Activated naive CD8-positive, alpha-beta T cell treated with anti-CD3 and anti-CD28 coated beads, Interleukin-2, amount 50 U/mL, for 24 hours (primary cell): ENCODE measurements around the gene PNLIPRP3.
"Not testable (repeated sequence)": the region's sequence is repeated elsewhere in the genome, so short reads cannot be mapped to it uniquely, and the experiment has no call there.

ENCODE experiments used
- ATAC-seq: fragments of 150-1000 bp; cut with Tn5 transposase; one replicate; pipeline ENCODE4 v1.10.0; 2021
- DNase-seq: peaks from one replicate; pipeline ENCODE4 v3.0.0; 2021
- H3K27ac Mint-ChIP-seq: one replicate; pipeline ENCODE4 v1.8.0; 2021; ENCODE audit warnings: mild to moderate bottlenecking, mixed read lengths
- H3K27me3 Mint-ChIP-seq: one replicate; pipeline ENCODE4 v1.8.0; 2021; ENCODE audit warnings: mixed read lengths
- H3K36me3 Mint-ChIP-seq: one replicate; pipeline ENCODE4 v1.8.0; 2021; ENCODE audit warnings: low read depth, mixed read lengths
- H3K4me1 Mint-ChIP-seq: one replicate; pipeline ENCODE4 v1.8.0; 2021; ENCODE audit warnings: mixed read lengths
- H3K4me3 Mint-ChIP-seq: one replicate; pipeline ENCODE4 v1.8.0; 2021; ENCODE audit warnings: mild to moderate bottlenecking, moderate library complexity, mixed read lengths
- H3K9me3 Mint-ChIP-seq: one replicate; pipeline ENCODE4 v1.8.0; 2021; ENCODE audit warnings: mixed read lengths

PNLIPRP3 gene

DNA sequence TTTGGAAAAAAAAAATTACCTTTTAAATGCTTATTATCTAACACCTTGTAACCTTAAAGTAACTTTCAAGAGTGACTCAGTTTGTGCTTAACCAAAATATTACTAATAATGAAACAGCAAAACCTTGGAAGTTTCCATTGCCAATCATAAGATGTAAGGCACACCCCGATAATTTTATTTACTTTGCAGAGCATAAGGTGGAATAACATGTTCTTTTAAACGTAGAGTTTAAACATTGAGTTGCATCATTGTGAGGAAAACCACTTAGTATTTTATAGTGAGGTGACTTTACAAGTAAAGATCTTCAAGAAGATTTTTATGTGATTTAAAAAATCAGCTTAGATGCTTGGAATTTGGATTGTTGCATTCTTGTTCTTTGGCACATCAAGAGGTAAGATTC lies at the start of gene PNLIPRP3:
PNLIPRP3 (plus strand) TSS at position 177 of the 400 bp plus-strand sequence; CDS start at position 343, 166 bp downstream.
- Mint-ChIP-seq H3K9me3 (no peaks in the 10 kb centered on the region), H3K27me3 (peaks cover 5% of the 10 kb centered on the region), H3K27ac (no peak within 1 kb of the TSS), H3K4me3 (no peak within 1 kb of the TSS), H3K4me1 (no peaks in the 10 kb centered on the region), H3K36me3 (no peaks in the 10 kb centered on the region)
- DNase-seq (no peak), ATAC-seq (no peak)

DNA sequence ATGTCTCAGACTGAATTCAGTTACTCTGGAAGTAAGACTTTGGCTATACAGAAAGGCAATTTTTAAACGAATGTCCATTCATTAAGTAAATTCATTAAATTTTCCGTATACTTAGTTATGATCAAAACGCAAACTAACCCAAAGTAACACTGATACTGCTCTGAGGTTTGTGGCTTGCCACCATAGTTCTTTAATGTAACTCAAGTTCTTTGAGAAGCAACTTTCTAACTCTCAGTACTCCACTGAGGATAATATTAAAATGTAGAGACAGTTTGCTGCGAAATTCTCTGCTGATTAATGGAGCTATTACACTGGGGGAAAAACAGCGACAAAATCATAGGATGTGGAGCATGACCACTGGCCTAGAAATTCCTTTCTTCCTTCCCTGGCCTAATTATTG lies 45.4 kb upstream of the PNLIPRP3 start:
- Mint-ChIP-seq H3K4me3 (no peak overlapping the region), H3K27me3 (no peaks in the 10 kb centered on the region), H3K36me3 (no peaks in the 10 kb centered on the region), H3K4me1 (no peaks in the 10 kb centered on the region), H3K9me3 (no peaks in the 10 kb centered on the region), H3K27ac (no peak overlapping the region)
- no peak for DNase-seq
- ATAC-seq: no peak

DNA sequence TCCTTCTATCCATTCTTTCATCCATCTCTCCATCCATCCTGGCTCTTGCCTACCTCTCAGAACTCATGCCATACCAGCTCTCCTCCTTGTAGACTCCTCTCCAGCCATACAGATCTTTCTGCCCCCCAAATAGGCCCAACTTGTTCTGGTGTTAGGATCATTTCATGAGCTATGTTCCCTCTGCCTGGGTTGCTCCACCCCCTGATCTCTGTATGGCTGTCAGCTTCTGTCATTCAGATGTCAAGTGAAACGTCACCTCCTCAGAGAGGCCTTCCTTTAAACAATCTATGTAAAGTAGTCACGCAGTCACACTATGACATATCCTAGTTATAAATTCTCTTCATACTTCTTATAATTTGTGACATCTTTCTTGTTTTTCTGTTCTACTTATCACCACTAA lies 42.3 kb upstream of the PNLIPRP3 start:
- Mint-ChIP-seq H3K36me3 (no peaks in the 10 kb centered on the region), H3K9me3 (no peaks in the 10 kb centered on the region), H3K27ac (no peak overlapping the region), H3K4me3 (no peak overlapping the region), H3K27me3 (peaks cover 4% of the 10 kb centered on the region), H3K4me1 (no peaks in the 10 kb centered on the region)
- DNase-seq: no peak
- no peak for ATAC-seq

DNA sequence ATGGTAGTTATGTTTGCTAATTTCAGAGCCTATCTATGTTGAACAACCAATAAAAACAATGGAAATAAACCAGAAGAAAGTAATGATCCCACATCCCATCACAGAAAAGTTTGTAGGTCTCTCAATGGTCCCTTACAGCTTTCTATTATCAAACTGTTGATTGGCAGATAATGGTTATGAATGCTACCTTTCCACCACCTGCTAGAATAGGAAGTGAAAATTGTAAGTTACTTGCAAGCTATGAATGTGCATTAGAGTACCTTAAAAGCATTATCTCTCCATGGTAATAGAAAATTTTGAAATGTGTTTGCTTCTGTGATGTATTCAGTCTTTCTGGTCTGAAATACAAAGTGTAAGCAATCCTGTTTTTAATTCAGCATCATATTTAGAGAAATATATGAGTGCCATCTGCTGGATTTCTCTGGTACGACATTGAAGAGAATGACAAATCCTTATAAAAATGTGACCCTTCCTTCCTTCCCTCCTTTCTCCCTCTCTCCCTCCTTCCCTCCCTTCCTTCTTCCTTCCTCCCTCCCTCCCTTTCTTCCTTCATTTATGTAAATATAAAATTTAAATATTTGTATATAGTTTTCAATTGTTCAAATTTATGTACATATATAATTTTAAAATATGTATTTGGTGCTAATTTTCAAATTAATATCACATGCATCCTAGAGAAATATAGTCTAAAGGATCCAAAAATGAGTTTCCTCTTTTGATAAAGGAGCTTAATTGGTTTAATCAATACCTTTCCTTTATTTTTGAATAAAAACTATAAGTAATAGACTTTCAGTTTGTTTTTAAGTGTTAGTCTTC lies 41.4 kb upstream of the PNLIPRP3 start:
- Mint-ChIP-seq H3K27ac (no peak overlapping the region), H3K27me3 (peaks cover 7% of the 10 kb centered on the region), H3K9me3 (no peaks in the 10 kb centered on the region), H3K4me1 (no peaks in the 10 kb centered on the region), H3K36me3 (no peaks in the 10 kb centered on the region), H3K4me3 (no peak overlapping the region)
- DNase-seq (no peak), ATAC-seq (no peak)

DNA sequence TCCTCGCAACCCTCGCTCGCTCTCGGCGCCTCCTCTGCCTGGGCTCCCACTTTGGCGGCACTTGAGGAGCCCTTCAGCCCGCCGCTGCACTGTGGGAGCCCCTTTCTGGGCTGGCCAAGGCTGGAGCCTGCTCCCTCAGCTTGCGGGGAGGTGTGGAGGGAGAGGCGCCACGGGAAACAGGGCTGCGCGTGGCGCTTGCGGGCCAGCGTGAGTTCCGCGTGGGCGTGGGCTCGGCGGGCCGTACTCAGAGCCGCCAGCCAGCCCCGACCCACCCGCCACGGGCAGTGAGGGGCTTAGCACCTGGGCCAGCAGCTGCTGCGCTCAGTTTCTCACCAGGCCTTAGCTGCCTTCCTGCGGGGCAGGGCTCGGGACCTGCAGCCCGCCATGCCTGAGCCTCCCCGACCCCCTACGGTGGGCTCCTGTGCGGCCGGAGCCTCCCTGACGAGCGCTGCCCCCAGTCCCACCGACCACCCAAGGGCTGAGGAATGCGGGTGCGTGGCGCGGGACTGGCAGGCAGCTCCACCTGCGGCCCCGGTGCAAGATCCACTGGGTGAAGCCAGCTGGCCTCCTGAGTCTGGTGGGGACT lies 34.3 kb upstream of the PNLIPRP3 start:
- not testable (repeated sequence) for ATAC-seq

DNA sequence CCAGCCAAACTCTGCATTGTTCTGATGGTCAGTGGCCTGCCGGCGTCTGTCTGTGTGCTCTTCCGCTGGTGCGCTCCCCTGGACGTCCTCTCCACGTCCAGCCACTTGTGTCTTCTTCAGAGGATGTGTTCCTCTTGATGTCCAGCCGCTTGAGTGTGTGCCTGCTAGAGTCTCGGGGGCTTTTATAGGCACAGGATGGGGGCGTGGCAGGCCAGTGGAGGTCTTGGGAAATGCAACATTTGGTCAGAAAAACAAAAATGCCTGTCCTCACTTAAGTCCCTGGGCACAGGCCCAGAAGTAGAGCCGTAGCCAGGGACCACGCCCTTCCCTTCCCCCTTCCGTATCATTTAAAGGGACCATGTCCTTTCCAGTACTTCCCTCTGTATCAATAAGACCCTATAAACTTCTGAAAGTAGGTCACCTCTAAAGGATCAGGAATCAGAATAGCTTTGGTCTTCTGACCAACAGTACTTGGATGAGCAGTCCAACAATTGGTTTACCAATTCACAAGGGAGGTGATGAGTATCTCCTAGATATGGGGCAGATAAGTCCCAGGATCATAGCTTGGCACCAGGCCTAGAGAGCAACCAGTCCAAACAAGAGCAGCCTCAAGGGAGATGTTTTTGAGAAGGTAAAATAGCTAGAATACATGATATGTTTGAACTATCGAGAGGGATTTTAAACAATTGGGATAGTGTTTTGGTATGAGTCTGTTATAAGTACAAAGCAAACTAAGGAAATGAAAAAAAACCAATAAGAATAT lies 32.2 kb upstream of the PNLIPRP3 start:
- Mint-ChIP-seq H3K4me3 (no peak overlapping the region), H3K27ac (no peak overlapping the region), H3K4me1 (no peaks in the 10 kb centered on the region), H3K9me3 (no peaks in the 10 kb centered on the region), H3K36me3 (no peaks in the 10 kb centered on the region), H3K27me3 (peaks cover 4% of the 10 kb centered on the region)
- DNase-seq (no peak), ATAC-seq (no peak)

More for the DNA sequence above, 34.3 kb upstream of the PNLIPRP3 start:
- H3K27me3 Mint-ChIP-seq, H3K27ac Mint-ChIP-seq, H3K4me1 Mint-ChIP-seq, H3K36me3 Mint-ChIP-seq, H3K9me3 Mint-ChIP-seq, DNase-seq, H3K4me3 Mint-ChIP-seq: not testable (repeated sequence)

DNA sequence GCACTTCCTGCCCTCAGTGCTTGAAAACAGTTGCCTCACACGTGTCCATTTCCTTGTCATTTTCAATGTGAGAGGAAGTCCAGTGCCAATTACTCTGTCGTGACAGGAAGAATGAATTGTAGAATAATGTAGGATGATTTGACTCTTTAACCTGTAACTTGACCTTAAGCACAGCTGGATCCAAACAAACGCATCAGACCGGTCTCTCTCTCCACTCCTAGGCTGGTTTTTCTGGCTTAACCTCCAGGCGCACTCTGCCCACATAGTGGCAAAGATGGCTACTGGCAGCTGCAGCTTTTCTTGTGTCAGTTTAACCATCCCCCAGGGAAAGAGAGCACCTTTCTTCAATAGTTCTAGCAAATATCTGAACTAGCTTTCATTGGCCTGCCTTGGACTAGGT lies 29.4 kb upstream of the PNLIPRP3 start:
- Mint-ChIP-seq H3K4me3 (no peak overlapping the region), H3K27me3 (peaks cover 2% of the 10 kb centered on the region)

DNA sequence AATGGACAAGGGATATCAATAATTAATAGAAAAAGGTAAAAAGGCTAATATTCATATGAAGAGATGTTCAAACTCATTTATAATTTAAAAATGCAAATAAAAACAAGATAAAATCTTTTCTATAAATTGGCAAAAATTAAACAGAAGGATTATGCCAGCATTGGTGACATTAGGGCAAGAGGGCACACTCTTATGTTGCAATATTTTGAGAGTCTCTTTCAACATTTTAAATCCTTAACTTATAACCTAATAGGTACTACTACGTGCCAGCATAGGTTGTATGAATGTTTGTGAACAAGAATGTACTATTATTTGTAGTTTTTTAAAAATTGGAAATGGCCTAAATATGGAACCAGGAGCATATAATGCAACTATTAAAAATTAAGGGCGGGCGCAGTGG lies 24.8 kb upstream of the PNLIPRP3 start:
- ATAC-seq (no peak), DNase-seq (no peak)
- no peak overlapping the region for H3K27ac Mint-ChIP-seq
- no peaks in the 10 kb centered on the region for H3K36me3 Mint-ChIP-seq
- H3K9me3 Mint-ChIP-seq: peaks cover 4% of the 10 kb centered on the region
- H3K4me1 Mint-ChIP-seq: no peaks in the 10 kb centered on the region
- peaks cover 2% of the 10 kb centered on the region for H3K27me3 Mint-ChIP-seq
- no peak overlapping the region for H3K4me3 Mint-ChIP-seq

More for the DNA sequence above, 29.4 kb upstream of the PNLIPRP3 start:
- H3K4me1 Mint-ChIP-seq: no peaks in the 10 kb centered on the region
- DNase-seq (no peak), ATAC-seq (no peak)
- no peaks in the 10 kb centered on the region for H3K9me3 Mint-ChIP-seq
- H3K36me3 Mint-ChIP-seq: no peaks in the 10 kb centered on the region
- no peak overlapping the region for H3K27ac Mint-ChIP-seq

DNA sequence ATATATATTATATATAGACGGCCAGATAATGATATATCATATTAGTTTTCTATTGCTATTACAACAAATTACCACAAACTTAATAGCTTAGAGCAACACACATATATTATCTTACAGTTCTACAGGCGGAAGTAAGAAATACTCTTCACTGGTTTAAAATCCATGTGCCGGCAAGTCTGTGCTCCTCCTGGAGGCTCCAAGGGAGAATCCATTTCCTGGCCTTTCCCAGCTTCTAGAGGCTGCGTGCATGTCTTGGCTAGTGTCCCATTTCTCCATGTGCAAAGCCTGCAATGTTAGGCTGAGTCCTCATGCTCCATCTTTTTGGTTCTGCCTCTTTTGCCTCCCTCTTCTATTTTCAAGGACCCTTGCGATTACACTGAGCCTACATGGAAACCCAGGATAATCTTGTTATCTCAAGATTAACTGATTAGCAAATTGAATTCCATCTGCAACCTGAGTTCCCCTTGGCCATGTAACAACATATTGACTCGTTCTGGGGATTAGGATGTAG lies 23.9 kb upstream of the PNLIPRP3 start:
- Mint-ChIP-seq H3K4me1 (no peaks in the 10 kb centered on the region), H3K27me3 (peaks cover 2% of the 10 kb centered on the region), H3K27ac (no peak overlapping the region), H3K36me3 (no peaks in the 10 kb centered on the region), H3K9me3 (peaks cover 4% of the 10 kb centered on the region), H3K4me3 (no peak overlapping the region)
- ATAC-seq (no peak), DNase-seq (no peak)

DNA sequence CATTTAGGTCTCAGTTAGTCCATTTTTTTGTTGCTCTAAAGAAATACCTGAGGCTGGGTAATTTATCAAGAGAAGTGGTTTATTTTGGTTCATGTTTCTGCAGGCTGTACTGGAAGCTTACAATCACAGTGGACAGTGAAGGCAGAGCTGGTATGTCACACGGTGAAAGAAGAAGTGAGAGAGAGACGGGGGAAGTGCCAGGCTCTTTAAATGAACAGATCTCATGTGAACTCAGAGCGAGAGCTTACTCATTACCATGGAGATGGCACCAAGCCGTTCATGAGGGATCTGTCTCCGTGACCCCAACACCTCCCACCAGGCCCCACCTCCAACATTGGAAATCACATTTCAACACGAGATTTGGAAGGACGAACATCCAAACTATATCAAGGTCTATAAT lies 18.9 kb upstream of the PNLIPRP3 start:
- H3K27ac Mint-ChIP-seq: no peak overlapping the region
- H3K27me3 Mint-ChIP-seq: peaks cover 4% of the 10 kb centered on the region
- no peaks in the 10 kb centered on the region for H3K4me1 Mint-ChIP-seq
- DNase-seq (no peak), ATAC-seq (no peak)
- no peaks in the 10 kb centered on the region for H3K36me3 Mint-ChIP-seq
- peaks cover 4% of the 10 kb centered on the region for H3K9me3 Mint-ChIP-seq
- no peak overlapping the region for H3K4me3 Mint-ChIP-seq

DNA sequence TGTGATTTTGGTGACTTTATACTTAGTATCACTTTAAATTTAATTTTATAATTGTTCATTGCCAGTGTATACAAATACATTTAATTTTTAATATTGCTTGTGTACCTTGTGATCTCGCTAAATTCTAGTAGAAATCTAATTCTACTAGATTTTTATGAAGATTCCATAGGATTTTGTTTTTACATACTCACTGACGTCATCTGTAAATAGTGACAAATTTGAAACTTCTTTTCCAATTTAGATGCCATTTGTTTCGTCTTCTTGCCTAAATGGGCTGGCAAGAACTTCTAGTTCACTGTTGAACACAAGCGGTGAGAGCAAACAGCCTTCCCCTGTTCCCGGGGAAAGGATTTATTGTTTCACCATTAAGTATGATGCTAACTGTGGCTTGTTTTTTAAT lies 17.3 kb upstream of the PNLIPRP3 start:
- no peak overlapping the region for H3K27ac Mint-ChIP-seq
- H3K4me1 Mint-ChIP-seq: no peaks in the 10 kb centered on the region
- peaks cover 4% of the 10 kb centered on the region for H3K27me3 Mint-ChIP-seq
- H3K36me3 Mint-ChIP-seq: no peaks in the 10 kb centered on the region
- ATAC-seq (no peak), DNase-seq (no peak)
- H3K9me3 Mint-ChIP-seq: peaks cover 4% of the 10 kb centered on the region
- H3K4me3 Mint-ChIP-seq: no peak overlapping the region

DNA sequence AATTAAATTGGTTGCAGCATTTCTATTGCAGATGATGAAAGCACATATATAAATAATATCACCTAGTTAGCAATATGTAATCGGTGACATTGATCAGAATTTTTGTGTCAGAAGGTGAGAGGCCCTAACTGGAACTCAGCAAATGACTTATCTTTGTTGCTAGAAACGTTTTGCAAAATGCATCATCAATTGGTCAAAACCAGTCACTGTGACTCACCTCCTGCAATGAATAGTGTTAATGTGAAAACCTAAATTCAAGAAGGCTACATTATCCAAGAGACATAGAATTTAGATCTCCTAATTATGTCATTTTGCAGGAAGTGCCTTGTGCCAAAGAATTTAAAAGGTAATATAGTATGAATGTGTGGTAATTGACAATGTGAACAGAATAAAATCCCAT lies 9.8 kb upstream of the PNLIPRP3 start:
- no peak overlapping the region for H3K4me3 Mint-ChIP-seq
- H3K36me3 Mint-ChIP-seq: no peaks in the 10 kb centered on the region
- H3K27ac Mint-ChIP-seq: no peak overlapping the region
- no peaks in the 10 kb centered on the region for H3K4me1 Mint-ChIP-seq
- no peaks in the 10 kb centered on the region for H3K27me3 Mint-ChIP-seq
- no peak for ATAC-seq
- no peak for DNase-seq
- no peaks in the 10 kb centered on the region for H3K9me3 Mint-ChIP-seq

DNA sequence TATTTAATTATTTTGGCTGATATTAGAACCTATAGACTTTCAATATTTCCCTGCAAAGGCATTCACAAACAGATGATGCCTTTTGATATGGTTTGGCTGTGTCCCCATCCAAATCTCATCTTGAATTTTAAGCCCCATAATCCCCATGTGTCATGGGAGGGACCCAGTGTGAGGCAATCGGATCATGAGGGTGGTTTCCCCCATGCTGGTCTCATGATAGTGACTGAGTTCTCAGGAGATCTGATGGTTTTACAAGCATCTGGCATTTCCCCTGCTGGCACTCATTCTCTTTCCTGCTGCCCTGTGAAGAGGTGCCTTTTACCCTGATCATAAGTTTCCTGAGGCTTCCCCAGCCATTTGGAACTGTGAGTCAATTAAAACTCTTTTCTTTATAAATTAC lies 9.3 kb upstream of the PNLIPRP3 start:
- Mint-ChIP-seq H3K4me1 (no peaks in the 10 kb centered on the region), H3K4me3 (no peak overlapping the region), H3K36me3 (no peaks in the 10 kb centered on the region), H3K27me3 (peaks cover 2% of the 10 kb centered on the region), H3K27ac (no peak overlapping the region), H3K9me3 (no peaks in the 10 kb centered on the region)
- ATAC-seq: no peak
- no peak for DNase-seq

DNA sequence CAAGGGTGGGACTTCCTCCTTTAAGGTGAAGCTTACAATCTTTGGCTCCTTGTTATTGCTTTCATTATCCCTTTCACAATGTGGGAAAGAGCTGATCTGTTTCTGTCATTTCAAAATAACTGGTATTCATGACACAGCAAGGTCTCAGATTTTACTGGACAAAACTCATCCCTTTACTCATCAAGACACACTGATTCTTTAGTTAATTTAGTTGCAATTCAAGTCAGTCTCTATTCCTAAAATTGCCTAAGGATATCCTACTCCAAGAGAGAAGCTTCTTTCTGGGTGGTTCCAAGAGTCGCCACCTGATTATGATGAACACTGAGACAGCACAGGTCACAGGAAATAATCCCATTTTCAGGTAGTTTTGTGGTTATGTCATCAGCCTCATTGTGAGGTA lies 5.8 kb upstream of the PNLIPRP3 start:
- Mint-ChIP-seq H3K4me3 (no peak overlapping the region), H3K36me3 (no peaks in the 10 kb centered on the region), H3K9me3 (no peaks in the 10 kb centered on the region), H3K4me1 (no peaks in the 10 kb centered on the region), H3K27me3 (peaks cover 5% of the 10 kb centered on the region), H3K27ac (no peak overlapping the region)
- ATAC-seq: no peak
- DNase-seq: no peak
